ENCODE results near the gene NCBP2. TPM values are rescaled to one million over a fixed set of nuclear protein-coding genes. Genes with fewer than 3 reads are reported as not detected.

Gene NCBP2
- total and polyA plus RNA-seq, 2 donors (not counting 3 experiments of a cell fraction or from before 2014, with no cell fraction given): 31.2 to 76.1 TPM

DNA sequence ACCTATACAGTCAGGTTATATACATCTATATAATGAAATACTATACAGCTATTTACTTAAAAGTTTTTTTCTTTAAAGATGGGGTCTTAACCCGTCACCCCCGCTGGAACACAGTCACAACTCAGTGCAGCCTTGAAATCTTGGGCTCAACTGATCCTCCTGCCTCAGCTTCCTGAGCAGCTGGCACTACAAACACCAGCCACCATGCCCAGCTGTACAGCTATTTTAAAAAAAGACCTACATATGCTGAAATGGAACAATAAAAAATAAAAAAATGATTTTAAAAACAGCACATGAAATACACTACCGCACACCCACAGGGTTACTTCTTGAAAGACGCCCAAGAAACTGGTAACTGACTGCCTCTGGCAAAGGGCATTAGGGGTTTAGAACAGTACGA, 3.8 kb downstream of the NCBP2 start:
- Histone ChIP-seq H3K4me1 (ENCODE audit: control insufficient read depth, extremely low read depth, insufficient read depth, low read length) (peaks cover 13% of the 10 kb centered on the region), H3K9ac (replicated peaks; ENCODE audit: extremely low read depth, insufficient read depth, low read length) (no peak overlapping the region), H3K36me3 (ENCODE audit: control insufficient read depth in 2 of 2, extremely low read depth in 1 of 2, insufficient read depth in 2 of 2, low read length in 2 of 2) (peaks cover 17 to 18% of the 10 kb centered on the region in 2 experiments), H4K20me1 (replicated peaks; ENCODE audit: control insufficient read depth, extremely low read depth, insufficient read depth, low read length) (no peaks in the 10 kb centered on the region), H3K79me2 (ENCODE audit: control insufficient read depth, insufficient read depth, low read length) (peaks cover 47% of the 10 kb centered on the region), H3K27me3 (ENCODE audit: control insufficient read depth in 2 of 2, insufficient read depth in 2 of 2, low read length in 2 of 2) (no peaks in the 10 kb centered on the region), H3K4me2 (ENCODE audit: insufficient read depth, low read length) (no peak overlapping the region), H3K27ac (ENCODE audit: insufficient read depth, low read depth, low read length) (no peak overlapping the region), H3K9me1 (replicated peaks; ENCODE audit: control insufficient read depth, extremely low read depth, insufficient read depth, low read length) (no peaks in the 10 kb centered on the region), H3K4me3 (replicated peaks in 1 of 3; ENCODE audit: insufficient read depth in 1 of 3, low read depth in 1 of 3, low read length in 3 of 3) (no peak overlapping the region), H2AFZ (ENCODE audit: low read depth, low read length) (no peak overlapping the region), H3K9me3 (replicated peaks; ENCODE audit: control insufficient read depth, insufficient read depth, low read length) (no peaks in the 10 kb centered on the region)
- FAIRE-seq (no peak), DNase-seq (ENCODE audit: low read depth, low spot score) (no peak)
- intact Hi-C loops (cut with micrococcal nuclease) (no loop called here), dilution Hi-C loops (cut with MboI; ENCODE audit: extremely low pct_ligation_motif_present, low sequenced_read_pairs) (no loop called here)
- ChIA-PET POLR2A (no interaction called here), CTCF (interaction anchor here (0.8 to 1.6 kb wide), 2 partner anchors 11 to 31 kb away, joined by 3 to 4 read pairs; no protein-coding TSS in a partner anchor)
- TF ChIP-seq MYC (IDR thresholded peaks at IDR 0.05; ENCODE audit: low read depth, low read length): no peak
- TF ChIP-seq MAX (IDR thresholded peaks at IDR 0.05; ENCODE audit: insufficient read depth, insufficient read length): no peak
- TF ChIP-seq POLR2A (IDR thresholded peaks at IDR 0.05; ENCODE audit: low read depth, low read length): no peak
- TF ChIP-seq FOS (IDR thresholded peaks at IDR 0.05; ENCODE audit: borderline replicate concordance, insufficient read depth, low read length): no peak
- TF ChIP-seq JUN (IDR thresholded peaks at IDR 0.05; ENCODE audit: borderline replicate concordance, insufficient read depth, insufficient read length, low read depth): no peak
- BruUV-seq (replicated peaks): no TSS peak

GRCh38 chr3:196938124-196938523, 4.2 kb downstream of the NCBP2 start:
- Histone ChIP-seq H3K9ac (replicated peaks; ENCODE audit: extremely low read depth, insufficient read depth, low read length) (no peak overlapping the region), H4K20me1 (replicated peaks; ENCODE audit: control insufficient read depth, extremely low read depth, insufficient read depth, low read length) (no peaks in the 10 kb centered on the region), H3K27ac (ENCODE audit: insufficient read depth, low read depth, low read length) (no peak overlapping the region), H3K9me1 (replicated peaks; ENCODE audit: control insufficient read depth, extremely low read depth, insufficient read depth, low read length) (no peaks in the 10 kb centered on the region), H2AFZ (ENCODE audit: low read depth, low read length) (no peak overlapping the region), H3K79me2 (ENCODE audit: control insufficient read depth, insufficient read depth, low read length) (peaks cover 43% of the 10 kb centered on the region), H3K4me2 (ENCODE audit: insufficient read depth, low read length) (no peak overlapping the region), H3K9me3 (replicated peaks; ENCODE audit: control insufficient read depth, insufficient read depth, low read length) (no peaks in the 10 kb centered on the region), H3K36me3 (ENCODE audit: control insufficient read depth in 2 of 2, extremely low read depth in 1 of 2, insufficient read depth in 2 of 2, low read length in 2 of 2) (peaks cover 17 to 18% of the 10 kb centered on the region in 2 experiments), H3K4me1 (ENCODE audit: control insufficient read depth, extremely low read depth, insufficient read depth, low read length) (peaks cover 9% of the 10 kb centered on the region), H3K4me3 (replicated peaks in 1 of 3; ENCODE audit: insufficient read depth in 1 of 3, low read depth in 1 of 3, low read length in 3 of 3) (no peak overlapping the region), H3K27me3 (ENCODE audit: control insufficient read depth in 2 of 2, insufficient read depth in 2 of 2, low read length in 2 of 2) (no peaks in the 10 kb centered on the region)
- no peak for DNase-seq (ENCODE audit: low read depth, low spot score)
- ChIA-PET CTCF (interaction anchor here (1.6 kb wide), 1 partner anchor 32 kb away, joined by 4 read pairs; no protein-coding TSS in a partner anchor), POLR2A (no interaction called here)
- intact Hi-C loops (cut with micrococcal nuclease): no loop called here
- FAIRE-seq: no peak
- no TSS peak for BruUV-seq (replicated peaks)
- dilution Hi-C loops (cut with MboI; ENCODE audit: extremely low pct_ligation_motif_present, low sequenced_read_pairs): no loop called here
- TF ChIP-seq GATA2 (IDR thresholded peaks at IDR 0.05; ENCODE audit: insufficient read depth, insufficient read length, low read depth, low read length) (no peak), CTCF (IDR thresholded peaks at IDR 0.05; ENCODE audit: extremely low read depth in 1 of 2, insufficient read depth in 1 of 2, low read depth in 1 of 2, low read length in 2 of 2) (no peak), EZH2 (IDR thresholded peaks at IDR 0.05; ENCODE audit: borderline replicate concordance, low read depth, low read length, severe bottlenecking) (no peak), MYC (IDR thresholded peaks at IDR 0.05; ENCODE audit: low read depth, low read length) (no peak), JUN (IDR thresholded peaks at IDR 0.05; ENCODE audit: borderline replicate concordance, insufficient read depth, insufficient read length, low read depth) (no peak), POLR2AphosphoS5 (IDR thresholded peaks at IDR 0.05; ENCODE audit: insufficient read depth, low read depth, low read length) (no peak), FOS (IDR thresholded peaks at IDR 0.05; ENCODE audit: borderline replicate concordance, insufficient read depth, low read length) (no peak), POLR2A (IDR thresholded peaks at IDR 0.05; ENCODE audit: low read depth, low read length) (no peak), MAX (IDR thresholded peaks at IDR 0.05; ENCODE audit: insufficient read depth, insufficient read length) (no peak)

All from endothelial cell of umbilical vein (primary cell).